Activated T-cell treated with anti-CD3 and anti-CD28 coated beads, Interleukin-2, amount 50 U/mL, for 72 hours (primary cell): ENCODE data around the gene UIMC1. TPM values are rescaled to one million over a fixed set of nuclear protein-coding genes. Genes with fewer than 3 reads are reported as not detected.

Experiments used
- ATAC-seq, 2 donors: fragments of 150-1000 bp; cut with Tn5 transposase; replicated peaks in 1 of 2; 2 replicates each; pipeline ENCODE4 v1.10.0; 2021; ENCODE audit warnings: moderate library complexity in 2 of 2, mild to moderate bottlenecking in 1 of 2
- DNase-seq, 2 donors: peaks; one replicate each; pipeline ENCODE4 v3.0.0; 2021 to 2022; ENCODE audit warnings: mixed read lengths in 1 of 2
- H3K27ac Mint-ChIP-seq: one replicate; pipeline ENCODE4 v1.8.0; 2022; ENCODE audit warnings: mild to moderate bottlenecking, moderate library complexity, mixed read lengths
- H3K27me3 Mint-ChIP-seq: one replicate; pipeline ENCODE4 v1.8.0; 2022; ENCODE audit warnings: low read depth, mixed read lengths
- H3K36me3 Mint-ChIP-seq, 2 donors: one replicate each; pipeline ENCODE4 v1.8.0; 2022; ENCODE audit warnings: mixed read lengths in 2 of 2, mild to moderate bottlenecking in 1 of 2; ENCODE audit not compliant: insufficient read depth in 2 of 2
- H3K4me1 Mint-ChIP-seq: one replicate; pipeline ENCODE4 v1.8.0; 2022; ENCODE audit warnings: low read depth, mixed read lengths
- H3K4me3 Mint-ChIP-seq, 2 donors: one replicate each; pipeline ENCODE4 v1.8.0; 2022; ENCODE audit warnings: mild to moderate bottlenecking in 2 of 2, mixed read lengths in 2 of 2, moderate library complexity in 2 of 2
- H3K9me3 Mint-ChIP-seq, 2 donors: one replicate each; pipeline ENCODE4 v1.8.0; 2022; ENCODE audit warnings: mixed read lengths in 2 of 2
- total RNA-seq, 2 donors: library from RNA; stranded (reverse); gene quantifications; one replicate each; pipeline ENCODE4 v1.2.3, GENCODE V29; 2022

The UIMC1 gene
- total RNA-seq, 2 donors from 2014 or later, result 62.8 to 76.5 TPM

DNA sequence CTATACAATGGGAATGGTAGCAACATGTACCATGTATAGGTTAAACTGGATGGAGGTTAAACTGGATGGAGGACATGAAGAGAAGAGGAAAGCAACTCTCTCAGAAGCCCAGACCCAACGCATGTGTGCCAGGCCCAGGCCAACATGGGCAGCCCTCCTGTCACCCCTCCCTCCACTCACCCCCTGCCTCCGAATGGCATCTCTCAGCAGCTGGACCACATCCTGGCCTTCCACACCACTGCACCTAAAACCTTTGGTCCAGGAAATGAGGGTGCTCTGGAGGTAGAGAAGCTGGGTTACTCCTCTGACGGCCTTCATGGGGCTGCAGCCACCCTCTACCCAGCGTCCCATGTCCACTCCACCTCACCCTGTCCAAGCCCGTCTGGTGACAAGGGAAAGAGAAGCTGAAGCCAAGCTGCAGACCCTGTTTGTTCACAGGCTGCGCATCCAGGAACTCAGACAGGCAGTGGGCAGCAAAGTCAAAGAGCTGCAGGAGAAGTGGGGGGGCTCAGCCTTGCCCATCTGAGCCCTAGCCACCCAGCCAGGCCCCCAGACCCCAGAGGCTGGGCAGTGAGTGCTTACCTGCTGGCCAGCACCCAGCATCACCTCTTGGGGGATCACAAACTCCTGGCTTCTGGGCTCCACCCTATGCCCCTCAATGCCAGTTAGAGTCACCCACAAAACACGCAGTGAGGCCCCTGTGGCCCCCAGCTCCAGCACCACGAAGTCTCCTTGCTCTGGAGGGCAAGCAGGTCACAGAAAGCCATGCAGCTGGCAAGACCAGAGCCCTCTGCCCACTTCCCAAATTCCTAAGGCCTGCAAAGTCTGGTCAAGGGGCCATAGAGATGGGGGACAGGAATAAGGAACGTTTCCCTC, 115.9 kb downstream of the UIMC1 start:
- no peaks in the 10 kb centered on the region for H3K36me3 Mint-ChIP-seq
- no peaks in the 10 kb centered on the region for H3K9me3 Mint-ChIP-seq
- H3K27ac Mint-ChIP-seq, result no peak overlapping the region
- H3K4me3 Mint-ChIP-seq, result no peak overlapping the region
- DNase-seq, result no peak
- H3K27me3 Mint-ChIP-seq, result peaks cover 11% of the 10 kb centered on the region
- no peaks in the 10 kb centered on the region for H3K4me1 Mint-ChIP-seq
- no peak for ATAC-seq

DNA sequence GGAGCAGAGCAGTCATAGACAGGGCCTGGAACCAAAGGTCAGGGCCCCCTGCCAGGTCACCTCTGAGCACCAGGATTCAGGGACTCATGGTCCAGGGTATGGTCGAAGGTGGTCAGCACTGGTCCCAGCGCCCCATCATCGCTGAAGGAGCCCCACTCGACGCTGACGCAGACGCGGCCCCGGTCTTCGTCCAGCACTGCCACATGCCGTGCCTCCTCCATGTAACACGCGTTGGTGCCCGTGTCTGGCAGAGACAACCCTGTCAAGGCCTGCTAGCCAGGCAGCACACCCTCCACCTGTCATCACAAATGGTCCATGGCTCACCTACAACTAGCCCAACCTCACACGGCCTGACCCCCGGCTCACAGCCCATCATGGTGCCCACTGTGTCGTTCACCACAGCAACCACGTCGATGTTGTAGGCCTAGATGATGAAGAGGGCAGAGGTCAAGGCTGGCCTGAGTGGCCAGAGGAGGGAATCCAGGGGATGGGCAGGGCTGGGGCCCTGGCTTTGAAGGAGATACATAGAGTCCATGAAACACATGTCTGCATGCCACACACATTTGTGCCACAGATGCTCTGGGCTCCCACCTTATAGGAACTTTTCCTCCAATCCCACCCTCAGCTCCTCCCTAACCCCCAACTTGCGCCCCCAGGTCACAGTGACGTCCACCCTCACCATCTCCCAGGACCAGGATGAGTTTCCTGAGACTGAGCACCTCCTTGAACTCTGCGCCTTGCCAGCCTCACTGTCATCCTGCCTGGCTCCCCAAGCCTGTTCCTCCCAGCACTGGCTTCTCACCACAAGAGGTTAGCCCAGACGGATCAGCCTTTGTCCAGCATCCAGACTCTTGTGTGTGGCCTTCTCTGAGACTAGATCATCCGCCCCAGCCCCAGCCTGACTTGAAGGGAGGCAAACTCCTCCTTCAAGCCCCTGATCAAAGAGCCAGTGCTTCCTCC, 117.0 kb downstream of the UIMC1 start:
- no peaks in the 10 kb centered on the region for H3K36me3 Mint-ChIP-seq
- ATAC-seq (no peak), DNase-seq (no peak)
- H3K9me3 Mint-ChIP-seq, result no peaks in the 10 kb centered on the region
- peaks cover 5% of the 10 kb centered on the region for H3K4me1 Mint-ChIP-seq
- peaks cover 9% of the 10 kb centered on the region for H3K27me3 Mint-ChIP-seq
- H3K27ac Mint-ChIP-seq, result peak overlapping the region; percentile 14
- H3K4me3 Mint-ChIP-seq, result no peak overlapping the region

DNA sequence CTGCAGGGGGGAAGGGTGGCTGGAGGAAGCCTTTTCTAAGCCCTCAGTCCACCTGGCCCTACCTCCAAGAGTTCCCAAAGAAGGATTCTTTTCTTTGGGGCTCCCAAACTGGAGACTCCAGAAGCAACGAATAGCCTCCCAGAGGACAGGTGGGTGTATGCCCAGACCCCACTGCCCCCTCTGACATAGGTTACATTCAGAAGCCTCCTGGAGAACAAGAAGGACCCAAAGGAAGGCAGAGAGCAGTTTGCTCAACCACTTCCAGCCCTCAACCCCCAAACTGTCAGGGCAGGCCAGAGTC, 117.8 kb downstream of the UIMC1 start:
- Mint-ChIP-seq H3K4me3 (no peak overlapping the region), H3K9me3 (no peaks in the 10 kb centered on the region), H3K36me3 (no peaks in the 10 kb centered on the region), H3K27ac (no peak overlapping the region), H3K4me1 (peaks cover 7% of the 10 kb centered on the region), H3K27me3 (peaks cover 9% of the 10 kb centered on the region)
- ATAC-seq, result no peak
- DNase-seq, result no peak

DNA sequence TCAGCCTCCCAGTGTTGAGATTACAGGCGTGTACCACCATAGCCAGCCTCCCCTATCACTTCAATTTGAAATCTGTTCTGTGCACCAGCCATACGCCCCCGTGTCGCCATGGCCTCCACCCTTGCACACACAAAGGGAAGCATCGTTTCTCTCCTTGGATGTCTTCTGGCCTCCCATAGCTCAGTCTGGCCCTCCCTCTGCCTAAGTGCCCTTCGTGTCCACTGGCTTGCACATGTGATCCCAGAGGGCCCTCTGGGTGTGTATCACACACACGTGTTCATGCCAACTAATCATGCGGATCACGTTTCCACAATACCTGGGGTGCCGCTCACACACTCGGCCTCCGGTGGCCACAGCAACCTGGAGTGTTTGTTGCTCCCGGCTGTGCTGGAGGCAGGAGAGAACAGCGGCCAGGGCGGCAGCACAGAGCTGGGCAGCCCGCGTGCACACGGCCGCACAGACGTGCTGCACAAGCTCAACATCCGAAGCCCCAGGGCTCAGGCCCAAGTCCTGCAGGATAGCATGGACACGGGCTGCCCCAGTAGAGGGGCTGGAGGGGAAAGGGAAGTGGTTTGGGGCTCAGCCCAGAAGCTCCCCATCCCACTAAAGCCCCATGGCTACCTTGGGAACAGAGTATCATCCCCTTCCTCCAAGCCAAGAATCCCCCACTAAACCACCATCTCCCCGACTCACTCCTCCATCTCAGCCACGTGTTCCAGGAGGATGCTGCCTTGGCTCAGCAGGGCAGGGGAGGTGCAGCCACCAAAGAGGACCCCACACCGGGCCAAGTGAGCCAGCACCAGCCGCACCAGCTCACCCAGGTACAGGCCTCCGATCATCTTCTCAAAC, 118.3 kb downstream of the UIMC1 start:
- H3K9me3 Mint-ChIP-seq, result no peaks in the 10 kb centered on the region
- no peak for ATAC-seq
- no peak for DNase-seq
- no peak overlapping the region for H3K27ac Mint-ChIP-seq
- no peak overlapping the region for H3K4me3 Mint-ChIP-seq
- H3K27me3 Mint-ChIP-seq, result peaks cover 9% of the 10 kb centered on the region
- H3K4me1 Mint-ChIP-seq, result peaks cover 7% of the 10 kb centered on the region
- H3K36me3 Mint-ChIP-seq, result no peaks in the 10 kb centered on the region

DNA sequence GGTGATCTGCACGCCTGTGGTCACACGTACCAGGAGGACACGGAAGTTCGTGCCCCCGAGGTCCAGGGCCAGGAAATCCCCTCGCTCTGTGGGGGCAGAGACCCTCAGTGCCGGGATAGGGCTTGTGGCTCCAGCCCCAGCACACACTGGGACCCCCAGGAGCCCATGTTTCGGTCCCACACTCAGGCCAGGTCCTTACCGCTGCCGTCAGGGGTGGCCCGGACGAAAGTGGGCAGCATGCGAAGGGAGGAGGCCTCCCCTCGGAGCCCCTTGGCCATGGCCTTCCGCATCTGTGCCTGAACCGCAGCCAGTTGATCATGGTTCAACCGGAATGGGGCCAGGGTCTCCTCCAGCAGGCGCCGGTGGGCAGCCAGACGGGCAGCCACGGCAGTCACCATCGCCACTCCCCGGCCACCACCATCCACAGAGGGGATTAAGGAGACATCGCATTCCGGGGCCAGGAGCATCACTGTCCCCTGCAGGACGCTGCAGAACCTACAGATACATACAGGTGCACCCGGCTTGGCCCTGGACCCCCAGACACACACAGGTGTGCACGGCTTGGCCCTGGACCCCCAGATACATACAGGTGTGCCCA, 119.2 kb downstream of the UIMC1 start:
- DNase-seq (no peak), ATAC-seq (no peak)
- Mint-ChIP-seq H3K4me1 (peaks cover 7% of the 10 kb centered on the region), H3K4me3 (no peak overlapping the region), H3K9me3 (no peaks in the 10 kb centered on the region), H3K27ac (no peak overlapping the region), H3K36me3 (no peaks in the 10 kb centered on the region), H3K27me3 (peaks cover 9% of the 10 kb centered on the region)

- H3K4me1 Mint-ChIP-seq, result peaks cover 7% of the 10 kb centered on the region
- no peaks in the 10 kb centered on the region for H3K9me3 Mint-ChIP-seq
- H3K36me3 Mint-ChIP-seq, result no peaks in the 10 kb centered on the region
Observed at GRCh38 chr5:176886336-176887251, 120.0 kb downstream of the UIMC1 start.

GRCh38 chr5:176884571-176884890, 122.0 kb downstream of the UIMC1 start:
- H3K27ac Mint-ChIP-seq, result no peak overlapping the region
- no peak for ATAC-seq

More at GRCh38 chr5:176886336-176887251, 120.0 kb downstream of the UIMC1 start:
- DNase-seq, result no peak
- H3K27ac Mint-ChIP-seq, result no peak overlapping the region
- ATAC-seq, result no peak
- H3K4me3 Mint-ChIP-seq, result no peak overlapping the region
- H3K27me3 Mint-ChIP-seq, result peaks cover 3% of the 10 kb centered on the region

GRCh38 chr5:176883700-176884570, 122.6 kb downstream of the UIMC1 start:
- Mint-ChIP-seq H3K9me3 (no peaks in the 10 kb centered on the region), H3K27me3 (no peaks in the 10 kb centered on the region), H3K4me1 (peaks cover 7% of the 10 kb centered on the region), H3K27ac (no peak overlapping the region), H3K36me3 (no peaks in the 10 kb centered on the region), H3K4me3 (no peak overlapping the region)
- no peak for DNase-seq
- ATAC-seq, result no peak

More at GRCh38 chr5:176884571-176884890, 122.0 kb downstream of the UIMC1 start:
- H3K27me3 Mint-ChIP-seq, result no peaks in the 10 kb centered on the region
- H3K9me3 Mint-ChIP-seq, result no peaks in the 10 kb centered on the region
- DNase-seq, result no peak
- peaks cover 7% of the 10 kb centered on the region for H3K4me1 Mint-ChIP-seq
- no peak overlapping the region for H3K4me3 Mint-ChIP-seq
- no peaks in the 10 kb centered on the region for H3K36me3 Mint-ChIP-seq

DNA sequence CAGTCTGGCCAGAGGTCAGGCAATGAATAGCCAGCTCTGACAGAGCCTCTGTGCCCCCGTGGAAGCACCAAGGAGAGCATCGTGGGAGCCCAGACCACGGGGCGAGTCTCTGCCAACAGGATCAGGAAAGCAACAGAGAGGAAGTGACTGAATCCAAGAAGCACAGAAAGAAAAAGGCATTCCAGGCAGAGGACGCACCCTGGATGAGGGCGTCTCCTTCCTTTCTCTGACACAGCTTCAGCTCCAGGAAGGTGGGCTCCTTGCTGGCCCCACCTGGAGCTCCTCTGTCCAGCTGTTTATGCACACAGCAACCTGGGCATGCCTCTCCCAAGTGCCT, 124.0 kb downstream of the UIMC1 start:
- no peak overlapping the region for H3K27ac Mint-ChIP-seq
- DNase-seq (no peak), ATAC-seq (no peak)
- H3K4me1 Mint-ChIP-seq, result peaks cover 7% of the 10 kb centered on the region
- H3K36me3 Mint-ChIP-seq, result no peaks in the 10 kb centered on the region
- H3K27me3 Mint-ChIP-seq, result no peaks in the 10 kb centered on the region
- H3K4me3 Mint-ChIP-seq, result no peak overlapping the region
- no peaks in the 10 kb centered on the region for H3K9me3 Mint-ChIP-seq

- no peaks in the 10 kb centered on the region for H3K9me3 Mint-ChIP-seq
- DNase-seq, result no peak
- no peaks in the 10 kb centered on the region for H3K36me3 Mint-ChIP-seq
Observed at GRCh38 chr5:176881816-176882566, 124.6 kb downstream of the UIMC1 start.

More at GRCh38 chr5:176881816-176882566, 124.6 kb downstream of the UIMC1 start:
- ATAC-seq, result no peak
- H3K27ac Mint-ChIP-seq, result no peak overlapping the region
- no peak overlapping the region for H3K4me3 Mint-ChIP-seq
- H3K27me3 Mint-ChIP-seq, result no peaks in the 10 kb centered on the region
- H3K4me1 Mint-ChIP-seq, result peaks cover 7% of the 10 kb centered on the region
